ENCODE measurements around the gene RAP1B.

GRCh38 chr12:68595241-68595640, 15.5 kb upstream of the RAP1B start:
- TF ChIP-seq CTCF (conservative IDR thresholded peaks at IDR 0.05; ENCODE audit: low read depth, low read length) (no peak), CHD1 (IDR thresholded peaks at IDR 0.05; ENCODE audit: low read depth, low read length) (no peak), POLR2A (IDR thresholded peaks at IDR 0.05; ENCODE audit: low read depth, low read length) (no peak), RFX5 (IDR thresholded peaks at IDR 0.05; ENCODE audit: low read depth, low read length) (no peak), MAFK (IDR thresholded peaks at IDR 0.05; ENCODE audit: low read depth, low read length) (no peak), RAD21 (IDR thresholded peaks at IDR 0.05; ENCODE audit: low read length) (no peak), BHLHE40 (IDR thresholded peaks at IDR 0.05; ENCODE audit: low read depth, low read length) (no peak), FOS (IDR thresholded peaks at IDR 0.05; ENCODE audit: low read depth, low read length) (no peak)

All from IMR-90 (cell line).